GM19395 (cell line): ENCODE results near the gene UACA.
"Not testable (repeated sequence)": the region's sequence is repeated elsewhere in the genome, so short reads cannot be mapped to it uniquely, and the experiment has no call there.

Experiments used
- ATAC-seq: cut with Tn5 transposase; IDR thresholded peaks from one replicate; pipeline ENCODE4 v1.9.1; 2021; ENCODE audit warnings: mild to moderate bottlenecking, moderate library complexity; ENCODE audit not compliant: unreplicated experiment

The UACA gene, protein sequence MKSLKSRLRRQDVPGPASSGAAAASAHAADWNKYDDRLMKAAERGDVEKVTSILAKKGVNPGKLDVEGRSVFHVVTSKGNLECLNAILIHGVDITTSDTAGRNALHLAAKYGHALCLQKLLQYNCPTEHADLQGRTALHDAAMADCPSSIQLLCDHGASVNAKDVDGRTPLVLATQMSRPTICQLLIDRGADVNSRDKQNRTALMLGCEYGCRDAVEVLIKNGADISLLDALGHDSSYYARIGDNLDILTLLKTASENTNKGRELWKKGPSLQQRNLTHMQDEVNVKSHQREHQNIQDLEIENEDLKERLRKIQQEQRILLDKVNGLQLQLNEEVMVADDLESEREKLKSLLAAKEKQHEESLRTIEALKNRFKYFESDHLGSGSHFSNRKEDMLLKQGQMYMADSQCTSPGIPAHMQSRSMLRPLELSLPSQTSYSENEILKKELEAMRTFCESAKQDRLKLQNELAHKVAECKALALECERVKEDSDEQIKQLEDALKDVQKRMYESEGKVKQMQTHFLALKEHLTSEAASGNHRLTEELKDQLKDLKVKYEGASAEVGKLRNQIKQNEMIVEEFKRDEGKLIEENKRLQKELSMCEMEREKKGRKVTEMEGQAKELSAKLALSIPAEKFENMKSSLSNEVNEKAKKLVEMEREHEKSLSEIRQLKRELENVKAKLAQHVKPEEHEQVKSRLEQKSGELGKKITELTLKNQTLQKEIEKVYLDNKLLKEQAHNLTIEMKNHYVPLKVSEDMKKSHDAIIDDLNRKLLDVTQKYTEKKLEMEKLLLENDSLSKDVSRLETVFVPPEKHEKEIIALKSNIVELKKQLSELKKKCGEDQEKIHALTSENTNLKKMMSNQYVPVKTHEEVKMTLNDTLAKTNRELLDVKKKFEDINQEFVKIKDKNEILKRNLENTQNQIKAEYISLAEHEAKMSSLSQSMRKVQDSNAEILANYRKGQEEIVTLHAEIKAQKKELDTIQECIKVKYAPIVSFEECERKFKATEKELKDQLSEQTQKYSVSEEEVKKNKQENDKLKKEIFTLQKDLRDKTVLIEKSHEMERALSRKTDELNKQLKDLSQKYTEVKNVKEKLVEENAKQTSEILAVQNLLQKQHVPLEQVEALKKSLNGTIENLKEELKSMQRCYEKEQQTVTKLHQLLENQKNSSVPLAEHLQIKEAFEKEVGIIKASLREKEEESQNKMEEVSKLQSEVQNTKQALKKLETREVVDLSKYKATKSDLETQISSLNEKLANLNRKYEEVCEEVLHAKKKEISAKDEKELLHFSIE (N-terminal part only)

DNA sequence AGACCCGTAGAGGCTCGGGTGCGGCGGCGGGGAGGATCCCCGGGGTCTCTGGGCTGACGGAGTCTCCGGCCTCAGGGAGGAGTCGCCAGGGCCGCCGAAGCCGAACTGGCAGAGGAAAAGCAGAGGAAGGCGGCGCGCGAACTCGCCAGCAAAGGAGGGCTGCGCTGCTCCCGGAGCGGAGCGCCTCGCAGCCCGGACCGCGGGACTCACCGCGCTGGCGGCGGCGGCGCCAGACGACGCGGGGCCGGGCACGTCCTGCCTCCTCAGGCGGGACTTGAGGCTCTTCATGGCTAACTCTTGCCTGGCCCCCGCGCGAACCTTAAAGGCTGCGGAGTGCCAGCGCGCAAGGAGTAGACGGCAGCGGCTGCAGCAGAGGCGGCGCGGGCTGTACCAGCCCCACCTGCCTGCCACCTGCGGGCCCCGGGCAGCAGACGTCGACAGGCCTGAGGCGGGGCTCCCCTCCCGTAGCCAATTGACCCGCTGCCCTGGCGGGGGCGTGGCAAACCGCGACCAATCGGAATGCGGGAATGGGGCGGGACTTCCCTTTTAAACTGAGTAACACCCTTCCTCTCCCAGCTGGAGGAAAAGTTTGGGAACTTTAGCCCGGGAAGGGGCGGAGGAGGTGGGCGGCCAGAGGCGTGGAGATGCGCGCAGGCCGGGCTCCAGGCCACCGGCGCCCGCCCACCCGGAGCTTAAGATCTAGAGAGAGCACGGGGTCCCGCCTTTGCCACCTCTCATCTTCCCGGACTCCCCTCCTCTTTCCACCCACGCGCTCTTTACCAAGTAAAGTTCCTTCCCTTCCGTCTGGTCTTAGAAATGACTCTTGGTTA, at the start of gene UACA:
Gene UACA (minus strand): TSS at position 439 of the 830 bp plus-strand sequence. CDS start 151 bp downstream, at position 288.
- ATAC-seq, result peak; percentile 94

GRCh38 chr15:70812827-70813364, 49.5 kb upstream of the UACA start:
- no peak for ATAC-seq

GRCh38 chr15:70810916-70811578, 47.7 kb upstream of the UACA start:
- no peak for ATAC-seq

DNA sequence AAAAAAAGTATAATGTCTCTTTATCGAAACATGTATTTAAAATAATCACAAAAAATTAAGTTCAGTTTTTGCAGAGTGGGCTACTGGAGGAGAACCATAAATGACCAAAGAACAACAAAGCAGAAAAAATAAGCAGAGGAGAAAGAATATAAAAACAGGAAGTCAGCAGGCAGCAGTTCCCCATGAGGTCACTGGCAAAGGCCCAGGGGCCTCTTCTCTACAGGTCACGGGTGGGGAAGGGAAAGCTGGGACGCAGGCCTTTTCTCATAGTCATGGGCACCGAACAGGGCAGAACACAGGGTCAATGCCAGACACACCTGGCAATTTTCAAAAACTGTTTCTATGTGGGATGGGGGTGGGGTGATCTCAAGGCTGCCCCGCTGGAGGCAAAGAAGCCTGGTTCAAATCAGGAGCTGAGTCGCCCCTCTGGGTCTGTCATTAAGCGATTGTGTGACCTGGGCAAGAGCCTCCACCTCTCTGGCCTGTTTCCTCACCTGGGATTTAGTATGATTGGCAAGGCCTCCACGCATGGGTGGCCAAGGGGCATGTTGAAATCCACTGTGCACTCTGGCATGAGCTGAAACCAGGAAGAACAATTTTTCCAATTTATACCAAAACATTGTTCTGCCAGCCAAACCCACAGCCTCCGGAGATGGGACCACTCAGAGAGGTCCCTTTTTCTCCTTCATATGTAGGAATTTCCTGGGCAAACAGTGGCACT, 43.8 kb upstream of the UACA start:
- no peak for ATAC-seq

DNA sequence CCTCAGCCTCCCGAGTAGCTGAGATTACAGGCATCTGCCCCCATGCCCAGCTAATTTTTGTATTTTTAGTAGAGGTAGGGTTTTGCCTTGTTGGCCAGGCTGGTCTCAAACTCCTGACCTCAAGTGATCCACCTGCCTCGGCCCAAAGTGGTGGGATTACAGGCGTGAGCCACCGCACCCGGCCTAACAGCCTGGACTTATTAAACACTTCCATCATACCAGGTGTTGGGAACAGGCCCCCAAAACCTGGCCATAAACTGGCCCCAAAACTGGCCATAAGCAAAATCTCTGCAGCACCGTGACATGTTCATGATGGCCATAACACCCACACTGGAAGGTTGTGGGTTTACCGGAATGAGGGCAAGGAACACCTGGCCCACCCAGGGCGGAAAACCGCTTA, 41.0 kb upstream of the UACA start:
- not testable (repeated sequence) for ATAC-seq

GRCh38 chr15:70802629-70803028, 39.3 kb upstream of the UACA start:
- no peak for ATAC-seq

- ATAC-seq, result no peak
Measured at GRCh38 chr15:70801109-70801508, 37.8 kb upstream of the UACA start.

GRCh38 chr15:70799667-70800450, 36.5 kb upstream of the UACA start:
- ATAC-seq, result no peak

DNA sequence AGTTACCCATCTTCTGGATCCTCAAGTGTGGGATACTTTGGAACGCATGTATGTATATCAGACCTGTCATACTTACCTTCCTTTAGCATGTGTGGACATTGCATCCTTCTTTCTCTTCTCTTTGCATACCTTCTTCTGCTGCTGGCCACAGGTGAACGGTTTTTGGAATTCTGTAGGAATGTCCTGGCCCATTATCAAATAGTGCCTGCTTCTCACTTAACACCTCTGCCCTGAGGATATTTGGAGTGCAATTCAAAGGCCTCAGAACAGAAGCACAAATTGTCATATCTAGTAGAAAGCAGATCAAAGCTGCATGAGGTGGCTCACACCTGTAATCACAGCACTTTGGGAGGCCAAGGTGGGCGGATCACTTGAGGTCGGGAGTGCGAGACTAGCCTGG, 34.1 kb upstream of the UACA start:
- no peak for ATAC-seq

DNA sequence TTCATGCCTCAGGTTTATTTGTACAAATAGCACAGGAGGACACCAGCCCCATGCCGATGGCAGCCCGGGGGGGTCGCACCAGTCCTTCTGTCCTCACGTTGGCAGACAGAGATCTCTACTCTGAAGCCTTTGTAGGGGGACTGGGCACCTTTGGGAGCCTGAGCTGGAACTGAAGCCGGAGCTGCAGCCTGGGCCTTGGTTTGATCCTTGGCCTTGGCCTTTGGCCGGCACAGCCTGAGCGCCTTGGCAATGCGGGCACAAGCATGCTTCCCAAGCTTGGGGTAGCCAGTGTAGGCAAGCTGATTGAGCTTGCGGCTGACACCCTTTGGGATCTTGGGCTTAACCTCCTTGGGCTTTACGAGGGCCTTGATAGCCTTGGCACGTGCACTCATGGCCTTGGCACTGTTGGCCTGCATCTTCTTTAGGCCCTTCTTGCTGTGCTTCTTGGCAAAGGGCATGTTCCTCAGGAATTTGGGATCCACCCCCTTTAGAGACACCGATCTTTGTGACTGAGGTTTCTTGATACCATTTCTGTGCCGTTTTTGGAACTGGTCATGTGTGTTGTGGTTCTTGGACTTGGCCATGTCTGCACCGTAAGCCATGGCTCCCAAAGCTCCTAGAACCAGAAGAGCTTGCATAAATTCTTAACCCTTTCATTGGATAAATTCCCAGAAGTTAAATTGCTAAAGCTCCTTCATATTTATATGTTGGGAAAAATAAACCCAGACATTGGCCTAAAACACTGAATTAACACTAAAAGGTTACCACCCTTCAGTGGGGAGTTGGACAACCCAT, 33.4 kb upstream of the UACA start:
- no peak for ATAC-seq

- no peak for ATAC-seq
Measured at GRCh38 chr15:70795311-70795665, 31.9 kb upstream of the UACA start.

GRCh38 chr15:70794596-70795310, 31.4 kb upstream of the UACA start:
- no peak for ATAC-seq

GRCh38 chr15:70793694-70794093, 30.3 kb upstream of the UACA start:
- ATAC-seq, result no peak

GRCh38 chr15:70792171-70792573, 28.8 kb upstream of the UACA start:
- ATAC-seq, result no peak

DNA sequence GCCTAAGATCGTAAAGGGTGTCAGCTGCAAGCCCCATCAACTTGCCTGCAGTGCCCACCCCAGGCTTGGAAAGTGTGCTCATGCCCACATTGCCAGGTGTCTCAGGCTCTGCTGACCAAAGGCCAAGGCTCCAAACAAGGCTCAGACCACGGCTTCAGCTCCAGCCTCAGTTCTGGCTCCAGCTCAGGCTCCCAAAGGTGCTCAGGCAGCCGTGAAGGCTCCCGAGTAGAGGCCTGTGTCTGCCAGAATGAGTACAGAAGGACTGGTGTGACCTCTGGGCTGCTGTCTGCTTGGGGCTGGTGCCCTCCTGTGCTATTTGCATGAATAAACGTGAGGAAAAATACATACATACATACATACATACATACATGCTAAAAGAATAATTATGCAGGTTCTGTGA, 27.9 kb upstream of the UACA start:
- no peak for ATAC-seq

DNA sequence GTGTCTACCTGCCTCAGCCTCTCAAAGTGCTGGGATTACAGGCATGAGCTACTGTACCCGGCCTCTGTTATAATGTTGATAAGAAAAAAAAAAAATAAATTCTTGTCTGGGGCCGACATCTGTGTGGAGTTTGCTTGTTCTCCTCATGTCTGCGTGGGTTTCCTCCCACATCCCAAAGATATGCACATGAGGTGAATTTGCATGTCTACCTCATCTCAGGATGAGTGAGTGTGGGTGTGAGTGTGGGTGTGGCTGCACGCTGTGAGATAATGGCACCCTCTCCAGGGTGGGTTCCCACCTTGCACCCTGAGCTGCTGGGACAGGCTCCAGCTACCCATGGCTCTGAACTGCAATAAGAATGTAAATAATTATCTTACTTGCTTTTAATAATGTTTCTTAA, 25.9 kb upstream of the UACA start:
- ATAC-seq, result no peak
